RCC 7860 (cell line): ENCODE results near the gene GLG1.
"Not testable (repeated sequence)": the region's sequence is repeated elsewhere in the genome, so short reads cannot be mapped to it uniquely, and the experiment has no call there.

ENCODE experiments used
- DNase-seq: peaks from one replicate; pipeline ENCODE4 v3.0.0-alpha.2; 2015; ENCODE audit warnings: low spot score
- FAIRE-seq: peaks from 2 replicates; lab custom pipeline; 2012; peaks lifted over from hg19 to GRCh38; lab: Jason Lieb, UNC

The GLG1 gene

GRCh38 chr16:74450967-74451760 is 155.8 kb downstream of the GLG1 start:
- DNase-seq (no peak), FAIRE-seq (no peak)

- DNase-seq: no peak
- no peak for FAIRE-seq
Measured at GRCh38 chr16:74450236-74450635, 156.7 kb downstream of the GLG1 start.

GRCh38 chr16:74449470-74449869 is 157.4 kb downstream of the GLG1 start:
- no peak for FAIRE-seq
- peak; percentile 76 for DNase-seq

GRCh38 chr16:74448990-74449389 is 157.9 kb downstream of the GLG1 start:
- peak; percentile 90 for FAIRE-seq
- DNase-seq: peak; percentile 88

GRCh38 chr16:74447578-74447977 is 159.3 kb downstream of the GLG1 start:
- FAIRE-seq (no peak), DNase-seq (no peak)

DNA sequence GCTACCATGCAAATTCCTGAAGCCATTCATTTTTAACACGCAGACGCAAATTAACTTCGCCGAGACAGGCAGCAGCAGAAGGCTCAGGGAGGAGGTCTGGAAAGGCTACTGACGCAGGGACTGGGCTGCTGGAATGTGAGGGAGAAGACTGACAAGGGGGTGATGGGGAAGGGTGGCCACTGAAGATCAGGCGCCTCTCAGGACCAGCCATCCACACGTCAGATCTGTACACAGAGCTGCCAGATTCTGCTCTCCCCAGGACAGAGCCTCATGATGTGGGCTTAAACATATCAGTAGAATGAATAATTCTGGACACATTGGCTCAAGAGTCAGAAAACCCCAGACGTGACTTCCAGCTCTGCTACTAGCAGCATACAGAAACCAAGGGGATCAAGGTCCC is 160.0 kb downstream of the GLG1 start:
- FAIRE-seq (no peak), DNase-seq (no peak)

DNA sequence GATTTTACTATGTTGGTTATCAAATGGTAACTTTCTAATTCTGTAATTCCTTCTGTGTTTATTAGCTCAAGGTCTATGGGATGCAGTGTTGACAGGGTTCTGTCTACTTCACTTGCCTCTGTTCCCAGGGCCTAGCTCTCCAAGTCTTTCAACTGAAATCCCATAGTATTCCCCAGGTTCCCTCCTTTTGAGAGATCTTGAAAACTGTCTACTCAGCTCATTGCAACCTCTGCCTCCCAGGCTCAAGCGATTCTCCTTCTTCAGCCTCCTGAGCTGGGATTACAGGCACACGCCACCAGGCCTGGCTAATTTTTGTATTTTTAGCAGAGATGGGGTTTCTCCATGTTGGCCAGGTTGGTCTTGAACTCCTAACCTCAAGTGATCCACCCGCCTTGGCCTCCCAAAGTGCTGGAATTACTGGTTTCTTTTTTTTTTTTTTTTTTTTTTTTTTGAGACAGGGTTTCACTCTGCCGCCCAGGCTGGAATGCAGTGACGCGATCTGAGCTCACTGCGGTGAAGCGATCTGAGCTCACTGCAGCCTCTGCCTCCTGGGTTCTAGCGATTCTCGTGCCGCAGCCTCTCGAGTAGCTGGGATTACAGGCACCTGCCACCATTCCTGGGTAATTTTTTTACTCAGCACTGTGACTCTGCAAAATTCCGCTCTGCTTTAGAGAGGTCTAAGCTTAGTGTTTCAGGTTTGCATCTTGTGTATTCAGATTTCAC is 163.1 kb downstream of the GLG1 start:
- not testable (repeated sequence) for DNase-seq, FAIRE-seq

DNA sequence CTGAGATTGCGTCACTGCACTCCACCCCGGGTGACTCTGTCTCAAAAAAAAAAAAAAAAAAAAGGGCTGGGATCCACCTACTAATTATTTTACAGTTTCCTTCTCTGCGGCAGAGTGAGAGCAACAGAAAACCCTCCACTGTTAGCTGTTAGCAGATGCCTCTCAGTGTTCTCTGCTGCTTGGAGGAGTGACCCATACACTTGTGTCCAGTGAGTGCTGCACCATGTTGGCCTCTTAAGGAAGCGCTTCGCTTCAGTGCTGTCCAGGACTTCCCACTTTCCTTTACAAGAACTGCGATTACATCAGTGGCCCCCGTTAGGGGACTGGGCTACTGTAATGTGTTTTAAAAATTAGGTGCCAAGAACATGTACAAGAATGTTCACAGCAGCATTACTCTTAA is 167.2 kb downstream of the GLG1 start:
- no peak for FAIRE-seq
- no peak for DNase-seq

DNA sequence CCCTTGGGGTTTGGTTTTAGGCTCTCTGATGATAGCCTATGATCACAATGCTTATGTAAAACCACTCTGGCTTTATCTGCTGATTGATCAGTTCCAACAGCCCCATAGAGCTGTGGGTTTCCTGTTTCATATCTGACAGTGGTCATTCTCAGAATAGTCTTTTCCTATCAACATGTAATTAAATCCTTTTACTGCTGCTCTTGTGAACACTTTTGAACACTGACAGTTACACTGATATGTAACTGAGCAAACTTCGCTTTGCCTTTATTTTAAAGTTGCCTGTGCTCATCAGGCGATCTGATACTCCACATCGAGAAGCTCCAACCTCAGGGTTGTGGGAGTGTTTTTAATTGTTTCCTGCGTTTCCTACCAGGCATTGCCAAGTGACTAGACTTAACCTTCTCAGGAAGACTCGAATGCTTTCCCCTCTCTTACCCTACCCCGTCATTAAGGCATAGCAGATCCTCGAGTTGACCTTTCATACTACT is 168.4 kb downstream of the GLG1 start:
- FAIRE-seq: no peak
- no peak for DNase-seq

- no peak for FAIRE-seq
Measured at GRCh38 chr16:74431516-74431915, 175.4 kb downstream of the GLG1 start.

GRCh38 chr16:74430036-74430712 is 176.7 kb downstream of the GLG1 start:
- not testable (repeated sequence) for FAIRE-seq
- DNase-seq: peak; percentile 17

More at GRCh38 chr16:74431516-74431915, 175.4 kb downstream of the GLG1 start:
- DNase-seq: no peak

DNA sequence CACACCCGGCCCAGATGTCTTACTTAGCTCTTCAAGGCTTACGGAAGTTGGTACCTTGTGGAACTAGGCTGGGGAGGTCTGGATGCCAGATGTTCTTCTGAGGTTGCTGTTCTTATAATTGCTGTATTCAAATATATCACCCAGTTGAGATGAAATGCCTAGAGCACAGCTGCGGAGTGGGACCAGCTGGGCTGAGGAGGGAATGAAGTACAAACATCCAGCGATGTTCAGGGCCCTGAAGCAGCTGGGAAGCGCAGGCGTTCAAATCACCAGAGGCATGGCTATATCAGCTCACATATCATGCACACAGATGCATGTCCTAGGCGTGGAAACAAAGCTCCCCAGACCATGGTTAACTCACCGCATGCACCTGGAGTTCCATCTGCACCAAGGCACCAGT is 178.4 kb downstream of the GLG1 start:
- not testable (repeated sequence) for FAIRE-seq, DNase-seq

GRCh38 chr16:74425751-74426150 is 181.2 kb downstream of the GLG1 start:
- not testable (repeated sequence) for FAIRE-seq, DNase-seq

- FAIRE-seq, DNase-seq: not testable (repeated sequence)
Measured at GRCh38 chr16:74423721-74424120, 183.2 kb downstream of the GLG1 start.

- FAIRE-seq, DNase-seq: not testable (repeated sequence)
Measured at GRCh38 chr16:74422086-74422485, 184.8 kb downstream of the GLG1 start.

- not testable (repeated sequence) for DNase-seq, FAIRE-seq
Measured at GRCh38 chr16:74421482-74421785, 185.5 kb downstream of the GLG1 start.

DNA sequence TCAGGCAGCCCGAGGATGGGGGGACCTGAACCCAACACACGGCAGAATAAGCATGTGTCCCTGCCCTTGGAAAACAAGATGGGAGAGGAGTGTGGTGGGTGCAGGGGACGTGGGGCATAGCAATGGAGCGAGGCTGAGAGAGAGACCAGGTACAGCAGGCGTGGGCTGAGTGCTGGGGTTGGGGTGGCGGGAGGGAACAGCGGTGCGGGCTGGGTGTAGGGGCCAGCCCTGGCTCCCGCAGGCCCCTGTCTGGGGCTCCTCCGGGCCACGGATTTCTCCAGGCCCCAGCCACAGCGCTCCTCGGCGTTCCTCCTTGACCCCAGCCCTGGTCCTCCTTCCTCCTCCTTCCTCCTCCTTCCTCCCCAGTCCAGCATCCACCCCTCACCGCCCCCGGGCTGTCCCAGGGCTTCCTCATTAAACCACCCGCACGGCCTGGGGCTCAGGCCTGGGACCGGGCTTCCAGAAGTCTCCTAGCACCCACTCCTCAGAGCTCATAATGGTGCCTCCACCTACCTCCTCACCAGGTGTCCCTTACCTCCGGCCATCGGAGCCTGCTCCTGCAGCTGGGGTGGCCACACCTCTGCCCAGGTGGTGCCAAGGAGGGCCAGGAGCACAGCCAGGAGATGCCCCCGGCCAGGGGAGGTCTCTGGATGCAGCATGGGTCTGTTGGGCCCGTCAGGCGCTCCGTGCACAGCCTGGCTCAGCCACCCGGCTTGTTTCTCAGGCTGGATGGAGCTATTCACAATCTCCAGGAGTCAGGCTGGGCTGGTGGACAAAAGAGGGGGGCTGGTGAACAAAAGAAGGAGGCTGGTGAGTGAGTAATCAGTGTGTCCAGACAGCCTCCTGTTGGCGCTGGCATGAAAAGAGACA is 186.1 kb downstream of the GLG1 start, which contains the start of gene CLEC18B:
Gene CLEC18B, minus strand, starts transcription at position 867 of the 870 bp plus-strand sequence. Its CDS starts 208 bp downstream, at position 659.
- DNase-seq, FAIRE-seq: not testable (repeated sequence)

DNA sequence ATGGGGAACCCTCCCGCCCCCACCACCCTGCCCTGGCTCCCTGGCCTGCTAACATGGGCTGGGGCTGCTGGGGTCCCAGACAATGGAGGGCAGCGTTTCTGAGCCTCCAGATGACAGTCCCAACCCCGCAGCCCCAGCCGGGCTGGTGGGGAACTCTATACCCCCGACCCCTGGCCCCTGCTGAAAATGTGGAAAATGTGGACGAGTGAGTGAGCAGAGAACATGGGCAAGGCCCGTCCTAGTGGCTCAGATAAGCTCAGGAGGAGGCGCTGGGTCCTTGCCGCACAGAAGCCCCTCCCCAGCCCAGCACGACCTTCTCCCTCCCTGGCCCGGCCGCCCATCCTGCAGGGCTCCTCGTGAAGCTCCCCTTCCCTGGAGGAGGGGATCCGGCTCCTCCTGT is 187.1 kb downstream of the GLG1 start:
- not testable (repeated sequence) for DNase-seq, FAIRE-seq

GRCh38 chr16:74417897-74418296 is 189.0 kb downstream of the GLG1 start:
- not testable (repeated sequence) for DNase-seq

GRCh38 chr16:74413920-74414319 is 193.0 kb downstream of the GLG1 start:
- not testable (repeated sequence) for DNase-seq, FAIRE-seq

More at GRCh38 chr16:74417897-74418296, 189.0 kb downstream of the GLG1 start:
- not testable (repeated sequence) for FAIRE-seq
